Measurements from ENCODE around the gene TNFRSF14.

TNFRSF14 gene

DNA sequence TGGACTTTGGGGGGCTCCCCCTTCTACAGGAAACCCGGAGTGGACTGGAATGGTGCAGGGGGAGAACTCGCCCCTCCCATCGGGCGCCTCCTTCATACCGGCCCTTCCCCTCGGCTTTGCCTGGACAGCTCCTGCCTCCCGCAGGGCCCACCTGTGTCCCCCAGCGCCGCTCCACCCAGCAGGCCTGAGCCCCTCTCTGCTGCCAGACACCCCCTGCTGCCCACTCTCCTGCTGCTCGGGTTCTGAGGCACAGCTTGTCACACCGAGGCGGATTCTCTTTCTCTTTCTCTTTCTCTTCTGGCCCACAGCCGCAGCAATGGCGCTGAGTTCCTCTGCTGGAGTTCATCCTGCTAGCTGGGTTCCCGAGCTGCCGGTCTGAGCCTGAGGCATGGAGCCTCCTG, at the start of gene TNFRSF14:
Gene TNFRSF14 (plus strand): TSS at position 95 of the 401 bp plus-strand sequence. CDS start 294 bp downstream, at position 389.
- peak; percentile 76 for DNase-seq (ENCODE audit: low spot score)

DNA sequence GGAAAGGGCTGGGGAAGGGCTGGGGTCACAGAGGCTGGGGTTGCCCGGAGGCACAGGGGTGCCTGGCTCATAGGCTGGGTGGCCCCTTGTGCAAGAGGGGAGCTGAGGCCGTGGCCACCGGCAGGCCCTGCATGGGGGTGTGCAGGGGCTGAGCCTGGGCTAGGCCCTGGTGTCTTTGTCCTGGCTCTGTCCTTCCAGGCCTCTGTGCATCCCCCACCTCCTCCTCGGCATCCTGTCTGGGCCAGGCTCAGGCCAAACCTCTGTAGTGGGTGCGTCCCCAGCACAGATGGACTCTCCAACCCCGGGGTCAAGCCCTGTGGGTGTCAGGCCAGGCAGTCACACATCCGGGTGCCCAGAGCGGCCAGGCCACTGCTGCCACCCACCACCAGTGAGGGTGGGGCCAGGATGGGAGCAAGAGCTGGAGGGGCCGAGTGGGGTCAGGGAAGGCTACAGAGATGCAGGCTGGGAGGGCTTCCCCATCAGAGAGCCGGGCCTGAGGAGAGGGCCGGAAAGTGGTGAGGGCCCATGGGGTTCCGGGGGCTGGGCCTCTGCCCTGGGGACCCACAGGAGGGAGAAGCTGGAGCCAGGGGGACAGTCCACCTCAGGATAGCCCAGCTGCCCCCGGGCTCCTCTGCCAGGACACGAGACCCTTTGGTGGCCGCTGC, 49.1 kb upstream of the TNFRSF14 start:
- DNase-seq (ENCODE audit: low spot score) = no peak

DNA sequence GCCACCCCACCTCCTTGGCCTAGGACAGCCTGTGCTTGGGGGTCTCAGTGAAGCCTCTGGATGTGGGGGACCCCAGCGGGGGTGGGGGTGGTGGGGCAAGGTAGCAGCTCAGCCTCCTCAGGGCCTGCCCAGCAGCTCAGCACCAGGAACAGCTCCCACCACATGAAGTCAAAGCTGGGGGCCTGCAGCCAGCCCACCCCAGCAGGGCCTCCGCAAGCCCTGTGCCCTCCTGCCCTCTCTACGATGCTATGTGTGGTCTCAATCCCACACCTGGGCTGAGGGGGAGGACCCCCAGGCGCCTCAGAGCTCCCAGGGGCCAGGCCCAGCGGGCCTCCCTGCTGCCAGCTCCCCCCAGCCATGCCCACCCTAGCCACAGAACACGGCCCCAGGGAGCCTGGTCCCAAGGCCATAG, 48.4 kb upstream of the TNFRSF14 start:
- no peak for DNase-seq (ENCODE audit: low spot score)

DNA sequence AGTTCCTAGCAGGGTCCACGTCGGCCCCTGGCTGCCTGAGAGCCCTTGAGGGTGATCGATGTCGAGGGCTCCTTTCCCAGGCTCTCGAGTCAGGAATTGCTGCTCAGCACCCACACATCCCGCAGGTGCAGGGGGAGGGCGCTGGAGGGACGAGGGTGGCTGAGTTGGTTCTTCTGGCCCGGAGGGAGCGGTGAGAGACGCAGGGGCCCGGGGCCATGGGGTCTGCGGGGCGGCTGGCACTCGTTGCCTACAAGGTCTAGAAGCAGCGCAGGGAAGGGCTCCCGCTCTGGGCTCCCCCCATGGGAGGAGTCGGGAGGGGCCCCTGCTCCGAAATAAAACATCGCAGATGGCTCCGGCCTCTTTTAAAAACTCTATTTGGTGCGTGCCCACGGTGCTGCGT, 48.0 kb upstream of the TNFRSF14 start:
- DNase-seq (ENCODE audit: low spot score) = no peak

DNA sequence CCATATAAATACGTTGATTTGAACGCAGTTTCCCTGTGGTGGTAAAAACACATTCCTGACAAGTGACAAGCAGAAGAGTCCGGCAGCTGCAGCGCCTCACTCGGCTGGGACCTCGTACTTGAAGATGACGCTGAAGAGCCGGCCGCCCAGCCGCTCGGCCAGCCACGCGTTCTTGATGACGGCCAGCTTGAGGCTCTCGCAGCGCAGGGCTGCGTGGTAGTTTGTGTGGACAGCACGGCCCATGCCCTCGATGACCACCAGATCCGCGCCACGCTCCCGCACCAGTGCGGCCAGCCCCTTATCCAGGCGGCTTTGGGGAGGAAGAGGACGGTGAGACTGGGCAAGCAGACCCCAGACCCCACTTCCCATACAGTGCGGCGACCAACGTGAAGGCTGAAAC, 47.4 kb upstream of the TNFRSF14 start:
- no peak for DNase-seq (ENCODE audit: low spot score)

DNA sequence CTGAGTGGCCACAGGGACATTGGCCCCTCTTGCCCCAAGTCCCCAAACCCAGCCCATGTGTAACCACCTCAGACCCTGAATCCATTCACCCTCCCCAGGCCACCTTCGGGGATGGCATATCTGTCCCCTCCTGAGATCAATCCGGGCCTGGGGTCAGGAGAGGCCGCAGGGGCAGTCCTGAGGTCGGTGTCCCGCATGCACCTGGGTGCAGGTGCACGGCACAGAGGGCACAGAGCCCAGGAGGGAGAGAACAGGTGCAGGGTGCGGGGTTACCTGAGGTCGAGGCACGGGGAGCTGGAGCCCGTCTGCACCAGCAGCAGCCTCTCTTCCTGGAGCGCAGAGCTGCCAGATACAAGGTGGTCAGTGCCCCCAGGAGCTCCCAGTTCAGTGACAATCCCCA, 46.6 kb upstream of the TNFRSF14 start:
- DNase-seq (ENCODE audit: low spot score) = no peak

DNA sequence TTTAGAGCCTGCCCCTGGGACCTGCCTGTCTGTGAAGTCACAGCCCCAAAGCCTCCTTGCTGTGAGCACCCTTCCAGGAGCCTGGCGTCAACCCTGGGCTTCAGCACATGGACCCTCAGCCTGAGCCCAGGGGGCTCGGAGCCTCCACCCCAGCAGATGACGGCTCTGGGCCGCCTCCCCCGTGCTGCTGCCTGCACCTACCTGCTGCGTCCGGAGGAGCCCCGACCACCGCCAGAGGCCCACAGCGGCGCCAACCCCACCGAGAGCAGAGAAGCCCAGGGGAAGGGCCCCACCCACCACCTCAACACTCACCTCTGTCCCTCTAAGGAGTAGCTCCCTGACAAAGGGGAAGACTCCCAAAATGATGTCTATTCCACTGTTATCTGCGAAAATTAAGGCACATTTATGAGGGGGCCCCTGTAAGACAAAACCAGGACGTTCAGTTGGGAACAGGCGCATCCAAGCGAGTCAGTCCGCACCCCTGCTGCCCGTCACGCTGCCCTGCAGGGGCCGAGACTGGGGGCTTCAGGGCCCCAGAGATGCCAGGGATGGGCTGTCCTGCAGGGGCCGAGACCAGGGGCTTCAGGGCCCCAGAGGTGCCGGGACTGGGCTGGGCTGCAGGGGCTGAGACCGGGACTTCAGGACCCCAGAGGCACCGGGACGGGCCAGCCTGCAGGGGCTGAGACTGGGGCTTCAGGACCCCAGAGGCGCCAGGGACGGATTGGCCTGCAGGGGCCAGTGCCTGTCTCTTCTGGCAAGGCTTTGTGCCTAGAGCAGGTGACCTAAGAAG, 45.6 kb upstream of the TNFRSF14 start:
- no peak for DNase-seq (ENCODE audit: low spot score)

DNA sequence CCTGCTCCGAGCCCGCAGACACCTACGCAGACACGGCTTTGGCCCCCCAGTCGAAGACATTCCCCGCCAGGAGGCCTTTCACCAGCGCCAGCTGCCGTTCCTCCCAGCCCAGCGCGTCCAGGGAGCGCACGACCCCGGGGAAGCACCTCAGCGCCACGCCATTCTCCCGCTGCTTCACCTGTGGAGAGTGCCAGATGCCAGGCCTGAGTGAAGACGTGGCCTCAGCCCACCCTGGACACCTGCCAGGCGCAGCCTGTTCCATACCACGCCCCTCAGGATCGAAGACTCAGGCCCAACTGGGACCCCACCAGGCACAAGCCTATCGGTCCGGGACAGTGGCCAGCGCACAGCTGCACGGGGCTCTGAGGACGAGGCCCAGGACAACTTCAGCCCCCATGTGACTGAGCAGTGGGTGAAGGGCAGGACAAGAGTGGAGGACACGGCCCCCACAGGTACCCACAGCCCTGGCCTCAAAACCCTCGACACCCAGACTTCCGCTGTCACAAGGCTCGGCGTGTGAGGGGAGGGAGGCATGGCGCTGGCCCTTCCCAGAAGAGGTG, 43.2 kb upstream of the TNFRSF14 start:
- DNase-seq (ENCODE audit: low spot score) = no peak

DNA sequence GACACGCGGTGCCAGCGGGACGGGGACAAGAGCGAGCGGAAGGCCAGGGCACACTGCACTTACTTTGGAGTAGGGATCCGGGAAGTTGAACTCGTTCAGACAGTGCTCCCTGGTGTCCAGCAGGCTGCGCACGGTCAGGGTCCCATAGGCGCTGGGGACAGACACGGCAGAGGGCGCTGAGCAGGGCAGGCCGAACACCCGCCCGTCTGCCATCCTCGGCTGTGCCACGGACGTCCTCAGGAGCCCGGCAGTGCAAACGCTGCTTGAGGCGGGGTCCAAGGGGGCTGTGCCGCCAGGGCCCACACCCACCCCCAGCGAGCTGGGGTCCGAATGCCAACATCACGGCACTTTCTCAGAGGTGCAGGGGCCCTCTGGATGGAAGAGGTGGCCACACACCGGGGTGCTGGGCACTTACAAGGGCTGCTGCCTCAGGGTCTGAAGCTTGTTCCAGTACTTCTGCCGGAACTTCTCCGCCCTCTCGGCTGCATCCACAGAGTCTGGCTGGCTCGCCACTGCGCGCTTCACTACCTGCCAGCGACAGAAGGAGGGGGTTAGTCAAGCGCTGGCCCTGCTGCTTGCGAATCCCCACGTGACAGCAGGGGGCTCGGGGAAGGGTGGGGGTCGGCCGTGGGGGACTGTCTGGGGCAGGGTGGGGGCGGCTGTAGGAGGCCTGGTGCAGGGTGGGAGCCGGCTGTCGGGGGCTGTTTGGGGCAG, 42.1 kb upstream of the TNFRSF14 start:
- DNase-seq (ENCODE audit: low spot score) = no peak

DNA sequence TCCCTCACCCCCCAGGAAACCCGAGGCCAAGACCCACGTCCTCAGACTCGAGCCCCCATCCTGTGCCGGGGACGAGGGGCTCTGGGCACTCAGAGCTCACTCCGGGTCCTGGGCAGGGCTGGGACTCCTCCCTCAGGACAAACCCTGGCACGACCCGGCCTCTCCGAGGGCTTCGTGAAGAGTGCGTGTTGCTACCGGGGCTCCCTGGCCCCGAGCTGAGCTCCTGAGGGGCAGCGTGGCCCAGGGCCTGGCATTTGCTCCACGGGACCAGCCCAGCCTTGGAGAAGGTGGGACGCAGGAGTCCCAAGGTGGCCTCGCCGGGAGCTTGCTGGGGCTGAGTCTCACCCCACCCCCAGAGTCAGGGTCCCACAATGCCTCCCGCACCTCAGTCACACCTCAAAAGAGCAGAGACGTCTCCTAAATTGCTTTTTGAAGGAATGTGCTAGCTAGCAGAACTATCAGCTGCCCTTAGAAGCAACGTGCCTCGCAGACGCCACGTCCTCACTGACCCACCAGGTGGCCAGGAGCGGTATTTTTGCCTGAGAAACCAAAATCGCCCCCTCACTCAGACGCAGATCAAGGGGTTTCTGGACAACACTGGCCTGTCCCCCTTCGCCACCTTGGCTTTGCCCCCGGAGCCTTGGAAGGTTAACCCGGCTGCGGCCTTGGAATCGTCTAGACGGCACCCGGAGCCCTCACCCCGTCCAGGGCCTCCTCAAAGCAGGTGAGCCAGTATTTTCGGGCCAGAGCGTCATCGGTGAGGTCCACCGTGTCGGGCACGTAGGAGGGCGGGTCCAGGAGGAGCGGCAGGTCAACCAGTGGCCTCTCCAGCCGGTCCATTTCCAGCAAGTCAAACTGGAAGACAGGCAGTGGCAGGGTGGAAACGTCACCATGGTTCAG, 41.1 kb upstream of the TNFRSF14 start:
- no peak for DNase-seq (ENCODE audit: low spot score)

DNA sequence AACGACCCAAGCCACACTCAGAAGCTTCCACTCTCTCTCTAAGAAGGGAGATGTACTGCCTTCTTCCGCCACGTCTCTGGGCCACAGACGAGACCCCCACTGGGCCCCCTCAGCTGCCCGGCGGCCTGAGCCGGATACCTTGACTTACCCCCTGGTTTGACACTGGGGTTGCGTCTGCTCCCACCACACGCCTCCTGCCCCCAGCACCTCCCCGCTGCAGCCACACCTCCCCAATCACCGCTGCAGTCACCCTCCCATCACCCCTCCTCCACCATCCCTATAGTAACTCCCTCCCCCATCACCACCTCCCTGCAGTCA, 40.4 kb upstream of the TNFRSF14 start:
- no peak for DNase-seq (ENCODE audit: low spot score)

DNA sequence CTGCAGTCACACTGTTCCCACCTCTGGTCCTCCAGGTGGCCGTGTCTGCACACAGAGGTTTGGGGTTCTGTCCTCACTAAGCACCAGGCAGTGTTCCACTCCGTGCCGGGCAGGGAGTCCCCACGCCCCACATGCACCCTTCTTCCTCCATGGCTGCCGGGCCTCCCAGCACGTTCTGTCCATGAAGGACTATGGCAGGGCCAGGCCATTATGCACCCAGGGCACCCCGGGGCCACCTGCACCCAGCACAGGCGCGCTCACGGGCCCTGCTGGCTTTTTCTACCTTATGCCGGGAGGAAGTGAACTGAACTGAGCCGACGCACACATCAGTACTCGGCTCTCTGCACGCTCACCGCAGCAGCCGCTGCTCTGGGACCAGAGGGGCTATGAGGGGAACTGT, 40.0 kb upstream of the TNFRSF14 start:
- no peak for DNase-seq (ENCODE audit: low spot score)

DNA sequence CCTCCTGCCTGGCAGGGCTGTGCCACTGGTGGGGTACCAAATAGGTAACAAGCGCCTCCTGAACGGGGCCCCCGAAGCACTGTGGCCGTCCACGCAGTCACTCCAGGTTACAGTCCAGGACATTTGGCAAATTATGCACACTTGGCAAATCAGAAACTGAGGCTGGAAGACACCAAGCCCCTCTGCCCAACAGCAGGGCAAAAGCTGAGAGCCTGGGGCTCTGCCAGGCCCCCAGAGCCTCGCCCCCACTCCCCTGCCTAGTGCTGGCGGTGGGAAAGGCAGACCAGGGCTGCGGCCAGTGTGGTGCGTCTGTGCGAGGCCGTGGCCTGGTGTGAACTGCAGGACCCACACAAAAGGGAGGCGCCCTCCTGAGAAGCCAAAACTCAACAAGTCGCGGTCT, 39.2 kb upstream of the TNFRSF14 start:
- DNase-seq (ENCODE audit: low spot score) = no peak

DNA sequence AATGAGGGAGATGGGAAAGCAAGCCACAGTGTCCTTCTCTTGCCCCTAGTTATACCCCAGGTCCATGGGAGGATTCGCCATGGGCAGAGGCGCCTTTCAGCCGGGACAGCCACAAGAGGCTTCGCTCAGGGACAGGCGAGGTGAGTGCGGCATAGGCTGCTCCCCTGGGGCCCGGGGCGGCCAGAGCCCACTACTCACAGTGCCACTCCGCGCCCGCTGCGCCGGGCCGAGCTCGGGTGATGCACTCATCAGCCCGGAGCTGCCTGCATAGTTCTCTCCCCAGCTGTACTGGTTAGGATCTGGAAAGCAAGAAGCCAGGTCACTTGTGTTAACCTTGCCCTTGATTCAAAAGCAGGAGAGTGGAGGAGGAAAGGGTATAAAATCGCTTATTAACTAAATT, 38.2 kb upstream of the TNFRSF14 start:
- DNase-seq (ENCODE audit: low spot score) = no peak

DNA sequence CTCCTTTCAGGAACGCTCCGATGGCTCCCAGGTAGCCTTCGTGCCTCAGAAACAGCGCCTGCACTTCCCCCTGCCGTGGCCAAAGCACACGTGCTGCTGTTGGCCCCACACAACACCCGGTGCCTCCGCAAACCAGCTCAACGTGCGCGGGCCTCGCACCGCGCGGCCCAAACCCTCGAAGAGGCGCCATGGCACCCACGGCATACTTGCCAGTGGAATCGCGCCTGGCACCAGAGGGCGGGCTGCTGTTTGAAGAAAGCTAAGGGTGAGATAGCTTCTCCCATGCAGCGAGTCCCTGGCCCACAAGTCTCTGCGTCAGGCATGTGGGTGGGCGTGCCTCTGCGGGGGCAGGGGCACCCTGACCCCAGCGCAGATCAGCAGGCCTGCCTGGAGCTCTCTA, 37.6 kb upstream of the TNFRSF14 start:
- DNase-seq (ENCODE audit: low spot score) = no peak

DNA sequence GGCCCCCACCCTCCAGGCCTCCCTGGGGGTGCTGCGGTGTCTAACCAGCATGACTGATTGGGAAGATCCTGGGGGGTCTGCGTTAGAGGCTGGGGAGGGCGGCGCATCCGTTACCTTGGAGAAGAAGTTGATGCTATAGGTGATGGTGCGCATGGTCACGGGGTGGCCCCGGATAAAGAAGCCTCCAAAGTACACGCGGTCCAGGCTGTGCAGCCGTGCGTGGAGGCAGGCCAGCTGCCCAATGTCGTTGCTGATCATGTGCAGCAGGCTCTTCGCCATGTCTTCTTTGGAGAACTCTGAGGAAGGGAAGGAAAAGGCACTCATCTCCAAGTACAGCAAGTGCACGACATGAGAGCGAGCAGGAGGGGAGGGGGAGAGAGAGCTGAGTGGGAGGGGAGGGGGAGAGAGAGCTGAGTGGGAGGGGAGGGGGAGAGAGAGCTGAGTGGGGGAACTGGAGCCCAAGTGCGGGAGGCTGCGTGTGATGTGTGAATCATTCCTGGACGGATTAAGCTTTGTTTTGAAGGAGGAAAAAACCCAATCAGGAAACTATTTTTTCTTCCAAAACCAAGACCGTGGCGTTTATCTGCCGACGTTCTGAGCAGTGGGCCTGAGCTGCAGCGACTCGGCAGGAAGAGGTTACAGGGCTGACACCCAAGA, 37.0 kb upstream of the TNFRSF14 start:
- DNase-seq (ENCODE audit: low spot score) = no peak

DNA sequence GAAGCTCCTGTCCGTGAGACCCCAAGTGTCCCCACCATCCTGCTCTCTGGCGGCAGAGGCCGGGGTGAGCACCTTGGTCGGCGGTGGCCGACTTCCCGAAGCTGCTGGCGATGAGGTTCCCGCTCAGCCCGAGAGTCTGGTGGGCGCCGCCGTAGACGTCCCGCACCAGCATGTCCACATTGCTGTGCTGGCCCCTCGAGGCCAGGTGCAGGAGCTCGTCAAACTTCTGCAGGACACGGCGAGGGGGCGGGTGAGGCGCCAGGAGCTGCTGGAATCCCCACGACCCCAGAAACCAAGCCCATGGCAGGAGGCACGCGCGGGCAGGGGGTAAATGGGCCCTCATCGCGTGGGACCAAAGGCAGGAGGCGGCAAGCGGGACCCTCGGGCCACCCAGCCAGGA, 36.4 kb upstream of the TNFRSF14 start:
- DNase-seq (ENCODE audit: low spot score) = no peak

DNA sequence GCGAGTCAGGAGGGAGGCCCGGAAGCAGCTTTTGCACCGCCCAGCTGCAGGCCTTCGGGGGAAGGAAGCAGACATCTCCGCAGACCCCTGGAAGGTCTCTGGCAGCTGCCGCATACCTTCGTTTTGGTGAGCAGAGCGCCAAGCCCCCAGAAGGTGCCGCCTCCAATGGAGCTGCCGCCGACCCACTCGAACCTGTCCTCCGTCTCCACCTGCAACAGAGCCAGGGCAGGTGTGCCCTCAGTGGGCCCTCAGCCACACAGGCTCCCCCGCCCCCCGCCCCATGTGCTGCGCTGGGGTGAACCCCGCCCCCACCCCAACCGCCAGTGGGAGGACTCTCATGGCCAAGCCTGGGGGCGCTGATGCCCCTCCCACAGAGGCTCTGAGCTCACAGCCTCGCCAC, 36.0 kb upstream of the TNFRSF14 start:
- DNase-seq (ENCODE audit: low spot score) = no peak

DNA sequence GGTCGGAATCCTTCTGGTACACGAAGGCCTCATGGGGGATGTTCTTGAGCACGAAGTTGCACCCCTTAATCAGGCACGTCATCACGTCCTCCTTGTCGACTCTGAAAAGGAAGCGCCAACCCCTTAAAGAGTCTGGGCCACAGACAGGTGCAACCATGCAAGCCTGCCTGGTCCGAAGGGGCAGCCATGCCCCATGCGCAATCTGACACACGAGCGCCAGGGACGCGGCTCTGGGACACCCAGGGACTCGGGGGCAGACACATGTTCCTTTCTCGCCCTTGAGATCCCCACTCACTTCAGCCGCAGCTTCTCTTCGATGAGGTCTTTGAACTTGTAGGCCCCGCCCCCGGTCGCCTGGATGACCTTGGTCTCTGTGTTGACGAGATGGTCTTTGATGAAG, 35.4 kb upstream of the TNFRSF14 start:
- DNase-seq (ENCODE audit: low spot score) = no peak

DNA sequence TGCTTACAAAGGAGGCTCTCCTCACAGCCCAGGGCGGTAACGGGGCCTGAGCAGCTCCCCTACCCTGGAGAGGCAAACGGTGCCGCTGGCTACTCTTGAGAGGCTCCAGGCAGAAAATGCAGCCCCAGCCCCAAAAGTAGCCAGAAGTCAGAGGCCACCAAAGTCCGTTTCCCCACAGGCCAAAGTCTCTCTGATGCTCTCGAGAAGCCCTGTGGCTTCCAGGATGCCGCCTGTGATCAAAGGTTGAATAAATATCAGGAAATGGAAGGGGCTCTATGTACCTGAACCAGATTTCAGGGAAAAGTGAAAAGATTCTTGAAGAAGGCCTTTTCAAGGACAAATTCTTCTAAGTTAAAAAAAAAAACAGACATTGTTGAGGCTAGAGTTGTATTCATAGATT, 33.9 kb upstream of the TNFRSF14 start:
- no peak for DNase-seq (ENCODE audit: low spot score)

DNA sequence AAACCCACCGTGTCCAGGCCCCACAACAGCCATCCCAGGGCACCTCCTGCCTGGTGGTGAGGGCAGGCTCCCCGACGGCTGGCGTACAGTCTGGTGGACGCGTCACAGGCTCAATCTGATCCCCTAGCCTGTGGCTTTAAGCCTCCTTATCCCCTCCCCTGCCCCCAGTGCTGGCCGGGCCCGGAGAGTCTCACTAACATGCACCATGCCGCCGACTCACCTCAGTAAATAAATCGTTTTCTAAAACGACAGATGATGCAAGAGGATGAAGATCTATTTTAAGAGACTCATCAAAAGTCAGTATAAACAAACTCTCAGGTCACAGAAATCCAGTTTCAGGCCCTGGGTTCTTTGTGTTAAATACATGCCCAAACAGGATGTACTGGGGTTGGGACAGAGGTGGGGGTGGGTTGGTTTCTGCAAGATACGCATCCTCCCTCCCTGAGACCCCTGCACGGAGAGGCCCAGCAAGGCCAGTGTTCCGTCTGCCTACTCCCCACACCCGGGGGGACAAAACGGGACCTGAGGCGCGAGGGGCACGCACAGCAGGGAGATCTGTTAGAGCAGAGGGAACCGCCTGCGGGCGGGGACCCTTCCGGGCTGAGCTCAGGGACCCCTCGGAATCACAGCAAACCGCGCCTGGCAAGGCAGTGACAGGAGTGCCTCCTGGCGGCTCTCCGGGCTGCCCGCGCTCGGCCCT, 32.8 kb upstream of the TNFRSF14 start:
- no peak for DNase-seq (ENCODE audit: low spot score)
